Measurements from ENCODE around the gene BTN3A1. TPM values are rescaled to one million over a fixed set of nuclear protein-coding genes. Genes with fewer than 3 reads are reported as not detected.
"Not testable (repeated sequence)": the region's sequence is repeated elsewhere in the genome, so short reads cannot be mapped to it uniquely, and the experiment has no call there.

Gene BTN3A1
- total RNA-seq, 1 experiment from 2014 or later, result 26.2 TPM

GRCh38 chr6:26428206-26428605 is 26.1 kb downstream of the BTN3A1 start:
- Histone ChIP-seq H3K4me3 (no peak overlapping the region), H3K9me3 (replicated peaks) (no peaks in the 10 kb centered on the region), H3K4me1 (replicated peaks) (peaks cover 7% of the 10 kb centered on the region), H3K27ac (no peak overlapping the region), H3K27me3 (replicated peaks) (no peaks in the 10 kb centered on the region), H3K36me3 (peaks cover 92% of the 10 kb centered on the region)
- DNase-seq (ENCODE audit: low read depth in 1 of 2, low spot score in 2 of 2), result no peak

DNA sequence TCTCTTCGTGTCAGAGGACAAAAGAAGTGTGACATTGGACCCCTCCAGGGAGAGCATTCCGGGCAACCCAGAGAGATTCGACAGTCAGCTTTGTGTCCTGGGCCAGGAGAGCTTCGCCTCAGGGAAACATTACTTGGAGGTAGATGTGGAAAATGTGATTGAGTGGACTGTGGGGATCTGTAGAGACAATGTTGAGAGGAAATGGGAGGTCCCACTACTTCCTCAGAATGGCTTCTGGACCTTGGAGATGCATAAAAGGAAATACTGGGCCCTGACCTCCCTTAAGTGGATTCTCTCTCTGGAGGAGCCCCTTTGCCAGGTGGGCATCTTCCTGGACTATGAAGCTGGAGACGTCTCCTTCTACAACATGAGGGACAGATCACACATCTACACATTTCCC is 28.7 kb downstream of the BTN3A1 start:
- H3K27me3 ChIP-seq (replicated peaks), result no peaks in the 10 kb centered on the region
- H3K4me3 ChIP-seq, result no peak overlapping the region
- DNase-seq (ENCODE audit: low read depth in 1 of 2, low spot score in 2 of 2), result no peak
- H3K4me1 ChIP-seq (replicated peaks), result no peaks in the 10 kb centered on the region
- peaks cover 71% of the 10 kb centered on the region for H3K36me3 ChIP-seq
- no peak overlapping the region for H3K27ac ChIP-seq
- H3K9me3 ChIP-seq (replicated peaks), result peaks cover 3% of the 10 kb centered on the region; the same call in 1 of the 2 replicates

DNA sequence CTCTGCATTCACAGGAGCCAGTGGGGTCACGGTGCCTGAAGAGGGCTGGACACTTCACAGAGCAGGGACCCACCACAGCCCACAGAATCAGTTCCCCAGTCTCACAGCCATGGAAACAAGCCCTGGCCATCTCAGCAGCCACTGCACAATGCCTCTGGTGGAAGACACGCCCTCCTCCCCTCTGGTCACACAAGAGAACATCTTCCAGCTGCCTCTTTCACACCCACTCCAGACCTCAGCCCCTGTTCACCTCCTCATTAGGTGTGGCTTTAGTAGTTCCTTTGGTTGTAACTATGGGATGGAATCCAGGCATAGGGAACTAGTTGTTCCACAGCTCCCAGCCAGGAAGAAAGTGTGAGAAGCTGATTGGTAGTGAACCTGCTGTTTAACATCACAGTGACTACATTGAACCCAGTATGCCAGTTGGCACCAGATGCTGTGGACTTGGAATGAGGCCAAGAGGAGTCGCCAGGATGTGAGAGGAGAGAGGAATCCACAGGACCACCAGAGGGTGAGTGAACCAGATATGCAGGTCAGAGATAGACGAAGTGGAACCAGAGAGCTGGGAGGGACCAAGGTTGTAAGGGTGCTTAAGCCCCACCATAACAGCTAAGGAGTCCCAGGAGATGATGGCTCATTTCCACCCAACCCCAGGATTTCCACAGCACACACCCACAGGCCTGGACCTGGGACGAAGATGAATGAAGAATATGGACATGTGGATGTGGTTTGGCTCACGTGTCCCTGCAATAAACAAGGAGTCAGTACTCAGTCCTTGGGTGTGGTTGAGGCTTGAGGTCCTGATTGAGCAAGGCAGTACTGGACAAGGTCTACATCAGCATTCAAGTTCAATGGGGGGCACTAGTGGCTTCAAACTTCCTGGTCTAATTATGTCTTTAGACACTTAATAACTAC is 29.4 kb downstream of the BTN3A1 start:
- peaks cover 65% of the 10 kb centered on the region for H3K36me3 ChIP-seq
- H3K4me3 ChIP-seq, result no peak overlapping the region
- DNase-seq (ENCODE audit: low read depth in 1 of 2, low spot score in 2 of 2), result no peak
- H3K4me1 ChIP-seq (replicated peaks), result no peaks in the 10 kb centered on the region
- no peaks in the 10 kb centered on the region for H3K27me3 ChIP-seq (replicated peaks)
- H3K27ac ChIP-seq, result no peak overlapping the region
- H3K9me3 ChIP-seq (replicated peaks), result peaks cover 3% of the 10 kb centered on the region; the same call in 1 of the 2 replicates

GRCh38 chr6:26432627-26433201 is 30.6 kb downstream of the BTN3A1 start:
- Histone ChIP-seq H3K27ac (no peak overlapping the region), H3K4me1 (replicated peaks) (no peaks in the 10 kb centered on the region), H3K36me3 (peaks cover 53% of the 10 kb centered on the region), H3K27me3 (replicated peaks) (no peaks in the 10 kb centered on the region), H3K9me3 (replicated peaks) (peaks cover 3% of the 10 kb centered on the region; the same call in 1 of the 2 replicates), H3K4me3 (no peak overlapping the region)
- DNase-seq (ENCODE audit: low read depth in 1 of 2, low spot score in 2 of 2), result no peak

- peaks cover 45% of the 10 kb centered on the region for H3K36me3 ChIP-seq
- H3K4me3 ChIP-seq; H3K27me3 ChIP-seq (replicated peaks); H3K4me1 ChIP-seq (replicated peaks); DNase-seq (ENCODE audit: low read depth in 1 of 2, low spot score in 2 of 2); H3K9me3 ChIP-seq (replicated peaks); H3K27ac ChIP-seq: not testable (repeated sequence)
These were observed 31.6 kb downstream of the BTN3A1 start for GRCh38 chr6:26433680-26434079.

DNA sequence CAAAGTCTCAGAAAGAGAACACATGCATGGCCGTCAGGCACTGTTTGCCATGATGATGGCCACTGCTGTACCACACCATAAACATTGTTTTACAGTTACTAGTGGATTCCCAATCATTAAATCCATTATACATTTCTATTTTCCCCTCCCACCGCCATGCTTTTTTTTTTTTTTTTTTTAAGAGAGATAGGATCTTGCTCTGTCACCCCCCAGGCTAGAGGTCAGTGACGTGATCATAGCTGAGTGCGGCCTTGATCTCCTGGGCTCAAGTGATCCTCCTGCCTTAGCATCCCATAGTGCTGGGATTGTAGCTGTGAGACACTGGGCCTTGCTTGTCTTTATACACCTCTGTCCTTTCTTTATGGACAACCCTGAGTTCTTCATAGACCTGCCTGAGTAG is 33.9 kb downstream of the BTN3A1 start:
- Histone ChIP-seq H3K27me3 (replicated peaks) (no peaks in the 10 kb centered on the region), H3K4me3 (no peak overlapping the region), H3K4me1 (replicated peaks) (peaks cover 6% of the 10 kb centered on the region; the same call in 1 of the 2 replicates), H3K36me3 (peaks cover 25% of the 10 kb centered on the region), H3K9me3 (replicated peaks) (peaks cover 3% of the 10 kb centered on the region; the same call in 1 of the 2 replicates), H3K27ac (no peak overlapping the region)
- DNase-seq (ENCODE audit: low read depth in 1 of 2, low spot score in 2 of 2), result no peak

- peaks cover 13% of the 10 kb centered on the region; the same call in 1 of the 2 replicates for H3K4me1 ChIP-seq (replicated peaks)
- H3K27ac ChIP-seq, result no peak overlapping the region
- peaks cover 10% of the 10 kb centered on the region for H3K36me3 ChIP-seq
- H3K4me3 ChIP-seq, result no peak overlapping the region
- DNase-seq (ENCODE audit: low read depth in 1 of 2, low spot score in 2 of 2), result no peak
- H3K9me3 ChIP-seq (replicated peaks), result peaks cover 3% of the 10 kb centered on the region; the same call in 1 of the 2 replicates
- no peaks in the 10 kb centered on the region for H3K27me3 ChIP-seq (replicated peaks)
These were observed 35.5 kb downstream of the BTN3A1 start for GRCh38 chr6:26437550-26437949.

DNA sequence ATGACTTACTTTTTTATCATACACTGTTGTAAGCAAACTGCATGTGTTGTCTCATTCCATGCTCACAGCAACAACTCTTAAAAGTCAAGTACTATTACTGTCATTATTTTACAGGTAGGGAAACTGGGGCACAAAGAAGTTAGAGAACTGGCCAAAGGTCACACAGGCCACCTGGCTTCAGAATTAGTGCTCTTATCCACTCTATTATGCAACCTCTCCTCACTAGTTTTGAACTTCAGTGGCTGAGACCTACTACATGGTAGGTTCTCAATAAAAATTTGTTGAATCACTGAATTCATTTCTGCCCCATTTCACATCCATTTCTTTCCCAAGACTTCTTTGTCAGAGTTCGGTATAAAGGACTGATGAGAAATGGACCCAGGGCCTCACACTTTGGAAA is 35.9 kb downstream of the BTN3A1 start:
- Histone ChIP-seq H3K27ac (no peak overlapping the region), H3K27me3 (replicated peaks) (no peaks in the 10 kb centered on the region), H3K4me1 (replicated peaks) (peaks cover 13% of the 10 kb centered on the region; the same call in 1 of the 2 replicates), H3K9me3 (replicated peaks) (peaks cover 3% of the 10 kb centered on the region; the same call in 1 of the 2 replicates), H3K36me3 (peaks cover 5% of the 10 kb centered on the region), H3K4me3 (no peak overlapping the region)
- no peak for DNase-seq (ENCODE audit: low read depth in 1 of 2, low spot score in 2 of 2)

DNA sequence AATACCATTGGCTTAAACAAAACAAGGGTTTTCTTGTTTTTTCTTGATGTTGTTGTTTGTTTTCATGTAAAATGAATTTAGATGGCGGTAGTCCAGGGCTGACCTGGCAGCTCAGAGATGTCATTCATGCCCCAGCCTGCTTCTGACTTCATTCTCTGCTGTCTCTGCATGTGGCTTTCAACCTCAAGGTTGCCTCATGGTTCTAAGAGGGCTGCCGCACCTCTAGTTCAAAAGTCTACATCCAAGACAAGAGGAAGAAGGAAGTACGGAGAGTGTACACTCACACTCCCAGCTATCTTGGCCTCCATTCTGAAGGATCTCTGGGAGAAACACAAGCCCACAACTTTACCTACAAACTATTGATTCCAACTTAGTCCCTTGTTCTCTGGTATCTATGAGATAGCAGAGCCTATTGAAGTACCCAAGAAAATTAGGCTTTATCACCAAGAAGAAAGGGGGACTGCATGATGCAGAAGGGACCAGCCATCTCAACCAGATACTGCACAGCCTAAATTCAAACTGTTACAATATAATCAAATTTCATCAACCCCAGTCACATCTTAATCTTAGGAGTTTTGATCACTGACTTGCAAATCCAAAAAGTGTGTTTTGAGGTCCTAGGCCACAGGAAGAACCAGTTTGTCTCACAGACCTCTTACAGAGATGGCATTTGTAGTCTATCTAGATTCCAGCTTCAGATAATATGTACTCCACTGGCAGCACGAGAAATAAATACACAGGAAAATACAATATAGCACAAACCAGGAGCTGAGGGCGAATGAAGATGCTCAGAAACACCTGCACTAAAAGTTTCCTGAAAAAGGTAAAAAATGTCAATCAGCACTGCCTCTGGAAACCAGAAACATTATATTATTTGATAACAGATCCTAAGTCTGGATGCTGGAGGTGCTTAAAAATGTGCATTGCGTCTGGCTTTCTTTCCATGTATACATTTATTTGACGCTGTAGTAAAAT is 37.4 kb downstream of the BTN3A1 start:
- no peaks in the 10 kb centered on the region for H3K27me3 ChIP-seq (replicated peaks)
- peak overlapping the region; percentile 83 for H3K27ac ChIP-seq
- peaks cover 13% of the 10 kb centered on the region; the same call in 1 of the 2 replicates for H3K4me1 ChIP-seq (replicated peaks)
- H3K9me3 ChIP-seq (replicated peaks), result no peaks in the 10 kb centered on the region
- H3K36me3 ChIP-seq, result peaks cover 6% of the 10 kb centered on the region; the same call in 1 of the 2 replicates
- peak overlapping the region; percentile 44 for H3K4me3 ChIP-seq
- no peak for DNase-seq (ENCODE audit: low read depth in 1 of 2, low spot score in 2 of 2)

DNA sequence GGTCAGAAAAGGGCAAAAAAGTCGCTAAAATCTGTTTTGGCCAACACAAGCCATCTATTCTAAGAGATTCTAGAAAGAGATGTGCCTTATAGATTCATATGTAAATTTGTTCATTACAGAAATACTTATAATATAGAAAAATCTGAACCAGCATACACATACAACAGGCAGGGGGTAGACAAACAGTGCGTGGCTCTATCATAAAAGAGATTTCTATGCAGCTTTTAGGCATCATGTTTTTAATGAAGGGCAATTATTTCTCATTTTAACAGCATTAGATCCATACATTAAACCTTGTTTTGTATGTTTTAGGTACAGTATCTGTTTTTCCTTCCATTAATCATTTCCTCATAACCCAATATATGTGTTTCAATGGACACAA is 38.9 kb downstream of the BTN3A1 start:
- Histone ChIP-seq H3K27ac (peak overlapping the region; percentile 83), H3K9me3 (replicated peaks) (no peaks in the 10 kb centered on the region), H3K4me1 (replicated peaks) (peaks cover 13% of the 10 kb centered on the region; the same call in 1 of the 2 replicates), H3K36me3 (0 out of 2 replicates have a peak, but pooled peaks cover 9% of the 10 kb centered on the region), H3K4me3 (peak overlapping the region; percentile 44), H3K27me3 (replicated peaks) (no peaks in the 10 kb centered on the region)
- no peak for DNase-seq (ENCODE audit: low read depth in 1 of 2, low spot score in 2 of 2)

DNA sequence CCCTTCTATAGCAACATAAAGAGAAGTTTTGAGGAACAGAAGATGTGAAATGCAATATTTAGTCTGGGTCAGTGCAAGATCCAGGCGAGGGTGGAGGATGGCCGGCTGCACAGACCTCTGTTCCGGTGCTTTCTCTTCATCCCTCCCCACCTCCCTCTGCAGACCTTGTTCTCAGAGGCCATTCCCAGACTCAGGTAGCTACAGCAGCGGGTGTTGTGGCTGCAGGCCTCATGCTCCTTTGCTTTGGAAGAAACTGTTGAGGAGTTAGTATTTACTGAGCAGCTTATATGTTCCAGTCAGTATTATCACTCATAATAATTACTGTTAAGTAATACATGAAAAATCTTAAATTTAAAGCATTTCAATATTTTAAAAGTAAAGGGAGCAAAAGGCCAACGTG is 39.9 kb downstream of the BTN3A1 start:
- no peaks in the 10 kb centered on the region for H3K27me3 ChIP-seq (replicated peaks)
- peaks cover 15% of the 10 kb centered on the region; the same call in 1 of the 2 replicates for H3K36me3 ChIP-seq
- no peak overlapping the region for H3K4me3 ChIP-seq
- H3K9me3 ChIP-seq (replicated peaks), result no peaks in the 10 kb centered on the region
- DNase-seq (ENCODE audit: low read depth in 1 of 2, low spot score in 2 of 2), result no peak
- peaks cover 13% of the 10 kb centered on the region; the same call in 1 of the 2 replicates for H3K4me1 ChIP-seq (replicated peaks)
- no peak overlapping the region for H3K27ac ChIP-seq

GRCh38 chr6:26445934-26446667 is 44.0 kb downstream of the BTN3A1 start:
- Histone ChIP-seq H3K36me3 (peaks cover 24% of the 10 kb centered on the region), H3K27ac (no peak overlapping the region)

More at GRCh38 chr6:26445934-26446667, 44.0 kb downstream of the BTN3A1 start:
- H3K9me3 ChIP-seq (replicated peaks), result no peaks in the 10 kb centered on the region
- DNase-seq (ENCODE audit: low read depth in 1 of 2, low spot score in 2 of 2), result no peak
- H3K4me3 ChIP-seq, result no peak overlapping the region
- H3K27me3 ChIP-seq (replicated peaks), result no peaks in the 10 kb centered on the region
- peaks cover 8% of the 10 kb centered on the region; the same call in 1 of the 2 replicates for H3K4me1 ChIP-seq (replicated peaks)
